HG03521 (cell line): ENCODE results near the gene CCL24.
"Not testable (repeated sequence)": the region's sequence is repeated elsewhere in the genome, so short reads cannot be mapped to it uniquely, and the experiment has no call there.

ENCODE experiments used
- ATAC-seq: cut with Tn5 transposase; IDR thresholded peaks from one replicate; pipeline ENCODE4 v1.9.1; 2021; ENCODE audit warnings: mild to moderate bottlenecking, moderate library complexity; ENCODE audit not compliant: unreplicated experiment

CCL24 gene

GRCh38 chr7:75788154-75788847 lies 25.3 kb downstream of the CCL24 start:
- ATAC-seq = not testable (repeated sequence)

GRCh38 chr7:75783058-75783457 lies 30.5 kb downstream of the CCL24 start:
- not testable (repeated sequence) for ATAC-seq

GRCh38 chr7:75780647-75781273 lies 32.8 kb downstream of the CCL24 start:
- ATAC-seq = not testable (repeated sequence)

- ATAC-seq = not testable (repeated sequence)
Observed at GRCh38 chr7:75779516-75779915, 34.1 kb downstream of the CCL24 start.

- not testable (repeated sequence) for ATAC-seq
Observed at GRCh38 chr7:75779035-75779434, 34.6 kb downstream of the CCL24 start.

GRCh38 chr7:75776295-75776971 lies 37.2 kb downstream of the CCL24 start:
- no peak for ATAC-seq

GRCh38 chr7:75773958-75774357 lies 39.6 kb downstream of the CCL24 start:
- not testable (repeated sequence) for ATAC-seq

- ATAC-seq = no peak
Observed at GRCh38 chr7:75772081-75773077, 41.2 kb downstream of the CCL24 start, which contains the start of gene CCL26. CCL26 (minus strand) TSS chr7:75772211; CDS start chr7:75772176, 35 bp downstream.

GRCh38 chr7:75771224-75771623 lies 42.4 kb downstream of the CCL24 start:
- ATAC-seq = no peak

GRCh38 chr7:75762350-75762917 lies 51.2 kb downstream of the CCL24 start:
- ATAC-seq = no peak

- not testable (repeated sequence) for ATAC-seq
Observed at GRCh38 chr7:75761801-75762200, 51.8 kb downstream of the CCL24 start.
